ENCODE results near the gene MRAP.

- TF ChIP-seq CTCF (IDR thresholded peaks at IDR 0.05) = no peak
- TF ChIP-seq POLR2A (IDR thresholded peaks at IDR 0.05) = no peak
These were observed 46.5 kb upstream of the MRAP start for GRCh38 chr21:32252136-32252535.

Measured in vagina (tissue), 2 donors.